H1 (cell line): Measurements from ENCODE around the gene PRAME. TPM values are rescaled to one million over a fixed set of nuclear protein-coding genes. Genes with fewer than 3 reads are reported as not detected.
"Not testable (repeated sequence)": the region's sequence is repeated elsewhere in the genome, so short reads cannot be mapped to it uniquely, and the experiment has no call there.

Experiments used
- CTCF ChIA-PET: fragments of 300-600 bp; sonication (Branson Sonifier 250); formaldehyde crosslinking; loops from one replicate; lab custom pipeline; 2021; ENCODE audit not compliant: partially characterized antibody; lab: Charles Lee
- POLR2A ChIA-PET: fragments of 300-600 bp; sonication (Branson Sonifier 250); formaldehyde crosslinking; loops from one replicate; lab custom pipeline; 2021; ENCODE audit warnings: inconsistent platforms; ENCODE audit not compliant: partially characterized antibody; lab: Charles Lee
- DNase-seq, 2 experiments: peaks; one replicate each; pipeline versions ENCODE4 v3.0.0 to v3.0.0-alpha.2; 2010 to 2022; ENCODE audit warnings: low spot score in 2 of 2, low read depth in 1 of 2, mixed read lengths in 1 of 2
- FAIRE-seq: peaks from 2 replicates; lab custom pipeline; 2011; peaks lifted over from hg19 to GRCh38; lab: Jason Lieb, UNC
- H2AFZ ChIP-seq: 2 replicates; pipeline ENCODE4 v1.8.1; 2012; ENCODE audit warnings: low read length, inconsistent platforms
- H2AK5ac ChIP-seq: 2 replicates; pipeline ENCODE4 v1.6.1; 2013; ENCODE audit warnings: low read depth, low read length
- H2BK120ac ChIP-seq: replicated peaks from 2 replicates; pipeline ENCODE3; 2013; ENCODE audit warnings: low read depth, low read length, inconsistent platforms
- H2BK12ac ChIP-seq: 2 replicates; pipeline ENCODE4 v1.6.1; 2013; ENCODE audit warnings: low read depth, low read length
- H2BK15ac ChIP-seq: 2 replicates; pipeline ENCODE4 v1.6.1; 2013; ENCODE audit warnings: low read length
- H2BK20ac ChIP-seq: 2 replicates; pipeline ENCODE4 v1.6.1; 2013; ENCODE audit warnings: low read length
- H2BK5ac ChIP-seq: 2 replicates; pipeline ENCODE4 v1.6.1; 2013; ENCODE audit warnings: low read depth, low read length
- H3K14ac ChIP-seq: 2 replicates; pipeline ENCODE4 v1.6.1; 2013; ENCODE audit warnings: inconsistent platforms; ENCODE audit not compliant: insufficient read length
- H3K18ac ChIP-seq: 2 replicates; pipeline ENCODE4 v1.6.1; 2013; ENCODE audit warnings: low read length; ENCODE audit errors: extremely low read depth
- H3K23ac ChIP-seq: 2 replicates; pipeline ENCODE4 v1.6.1; 2013; ENCODE audit warnings: inconsistent platforms; ENCODE audit not compliant: insufficient read length
- H3K23me2 ChIP-seq: 2 replicates; pipeline ENCODE4 v1.6.1; 2013; ENCODE audit warnings: low read depth, low read length
- H3K27ac ChIP-seq: 2 replicates; pipeline ENCODE4 v1.6.1; 2011; ENCODE audit warnings: low read depth, low read length, inconsistent platforms
- H3K27me3 ChIP-seq, 4 experiments: replicated peaks in 1 of 4; 1 replicate in 1 of 4; 2 replicates in 3 of 4; pipeline versions ENCODE4 v1.6.1 to v1.8.1; 2011 to 2013; ENCODE audit warnings: low read length in 3 of 4, mild to moderate bottlenecking in 3 of 4, inconsistent platforms in 2 of 4, mixed read lengths in 2 of 4, moderate library complexity in 1 of 4; ENCODE audit not compliant: control insufficient read depth in 3 of 4, insufficient read depth in 3 of 4; ENCODE audit errors: extremely low read depth in 1 of 4
- H3K36me3 ChIP-seq, 4 experiments: 2 replicates each; pipeline versions ENCODE4 v1.6.1 to v1.8.1; 2011 to 2013; ENCODE audit warnings: mild to moderate bottlenecking in 4 of 4, low read length in 3 of 4, moderate library complexity in 2 of 4, control low read depth in 1 of 4, inconsistent platforms in 1 of 4; ENCODE audit not compliant: insufficient read depth in 4 of 4, control insufficient read depth in 2 of 4
- H3K4ac ChIP-seq: replicated peaks from 2 replicates; pipeline ENCODE3; 2013; ENCODE audit warnings: low read length, low read depth, mixed read lengths, inconsistent platforms; ENCODE audit not compliant: insufficient read length
- H3K4me1 ChIP-seq, 4 experiments: replicated peaks in 1 of 4; 1 replicate in 1 of 4; 2 replicates in 3 of 4; pipeline versions ENCODE4 v1.6.1 to v1.8.1; 2011 to 2013; ENCODE audit warnings: low read length in 3 of 4, inconsistent platforms in 2 of 4, mixed read lengths in 1 of 4; ENCODE audit not compliant: insufficient read depth in 4 of 4, control insufficient read depth in 3 of 4
- H3K4me2 ChIP-seq, 2 experiments: 2 replicates each; pipeline versions ENCODE4 v1.6.1 to v1.8.1; 2011 to 2013; ENCODE audit warnings: low read depth in 2 of 2, low read length in 2 of 2, control low read depth in 1 of 2, inconsistent platforms in 1 of 2, mild to moderate bottlenecking in 1 of 2; ENCODE audit not compliant: insufficient read depth in 1 of 2
- H3K4me3 ChIP-seq, 4 experiments: fragments of 200-600, 300-600 bp in 1 of 4; sonication (generic), shearing (Covaris generic), sonication (Bioruptor Twin) in 1 of 4; 2 replicates each; pipeline versions ENCODE4 v1.5.1 to v1.8.1; 2011 to 2016; ENCODE audit warnings: low read length in 4 of 4, low read depth in 3 of 4, control low read depth in 2 of 4, inconsistent platforms in 2 of 4, mild to moderate bottlenecking in 2 of 4, mixed read lengths in 1 of 4, moderate library complexity in 1 of 4; ENCODE audit not compliant: insufficient read depth in 2 of 4; ENCODE audit errors: extremely low read depth in 1 of 4
- H3K56ac ChIP-seq: replicated peaks from 2 replicates; pipeline ENCODE3; 2013; ENCODE audit warnings: low read depth, mild to moderate bottlenecking, mixed read lengths, low read length, inconsistent platforms; ENCODE audit not compliant: insufficient read length
- H3K79me1 ChIP-seq: 2 replicates; pipeline ENCODE4 v1.6.1; 2013; ENCODE audit warnings: low read depth, low read length, control low read depth
- H3K79me2 ChIP-seq, 2 experiments: 2 replicates each; pipeline versions ENCODE4 v1.6.1 to v1.8.1; 2012 to 2013; ENCODE audit warnings: low read length in 2 of 2, mild to moderate bottlenecking in 2 of 2, inconsistent platforms in 1 of 2; ENCODE audit not compliant: insufficient read depth in 2 of 2, control insufficient read depth in 1 of 2
- H3K9ac ChIP-seq, 4 experiments: replicated peaks in 1 of 4; 1 replicate in 1 of 4; 2 replicates in 3 of 4; pipeline versions ENCODE4 v1.6.1 to v1.8.1; 2011 to 2013; ENCODE audit warnings: low read depth in 3 of 4, low read length in 3 of 4, control low read depth in 2 of 4, mild to moderate bottlenecking in 2 of 4, moderate library complexity in 2 of 4, inconsistent platforms in 1 of 4; ENCODE audit errors: extremely low read depth in 1 of 4
- H3K9me3 ChIP-seq, 2 experiments: 2 replicates each; pipeline versions ENCODE4 v1.6.1 to v1.8.1; 2012 to 2013; ENCODE audit warnings: mild to moderate bottlenecking in 2 of 2, moderate library complexity in 2 of 2, control low read depth in 1 of 2, inconsistent platforms in 1 of 2, low read depth in 1 of 2, low read length in 1 of 2, mixed read lengths in 1 of 2; ENCODE audit not compliant: insufficient read depth in 2 of 2
- H4K20me1 ChIP-seq, 2 experiments: replicated peaks in 1 of 2; 2 replicates each; pipeline versions ENCODE3 to v1.8.1; 2011 to 2013; ENCODE audit warnings: inconsistent platforms in 2 of 2, low read length in 2 of 2, mild to moderate bottlenecking in 1 of 2; ENCODE audit not compliant: insufficient read depth in 2 of 2, control insufficient read depth in 1 of 2
- H4K5ac ChIP-seq: 2 replicates; pipeline ENCODE4 v1.6.1; 2013; ENCODE audit warnings: low read length, low read depth, mixed read lengths, inconsistent platforms; ENCODE audit not compliant: insufficient read length
- H4K8ac ChIP-seq: 2 replicates; pipeline ENCODE4 v1.8.0; 2013; ENCODE audit warnings: mild to moderate bottlenecking, moderate library complexity, low read length, inconsistent platforms; ENCODE audit not compliant: insufficient read depth; ENCODE audit errors: extremely low read depth
- H4K91ac ChIP-seq: replicated peaks from 2 replicates; pipeline ENCODE3; 2013; ENCODE audit warnings: low read length, mixed read lengths, inconsistent platforms; ENCODE audit not compliant: insufficient read length
- WGBS, 2 experiments: shearing (Covaris generic) in 1 of 2; methylation state at CpG; one replicate each; pipeline versions ENCODE4 v1.1.6 to v1.1.7; 2013 to 2015; ENCODE audit warnings: low lambda C conversion rate in 2 of 2, mixed read lengths in 2 of 2, inconsistent platforms in 1 of 2, low coverage in 1 of 2, missing lambda C conversion rate in 1 of 2; ENCODE audit not compliant: insufficient replicate concordance in 2 of 2, insufficient coverage in 1 of 2, insufficient read length in 1 of 2; ENCODE audit errors: extremely low coverage in 1 of 2, missing lambda C conversion rate in 1 of 2; 5-methylcytosine and 5-hydroxymethylcytosine counted together
- polyA plus RNA-seq, 7 experiments: library from polyadenylated mRNA; depleted of rRNA in 3 of 7; stranded (reverse) in 5 of 7; unstranded in 2 of 7; fragments of >200 nt in 5 of 7; fragments of 200-250 nt in 2 of 7; gene quantifications; 1 replicate in 5 of 7; 2 replicates in 1 of 7; 4 replicates in 1 of 7; pipeline versions ENCODE4 v1.2.1 to v1.2.3, GENCODE V29; 2011 to 2013; ENCODE audit warnings: missing spikeins in 2 of 7, mixed read lengths in 2 of 7
- total RNA-seq: library from RNA; stranded (reverse); fragmentation: NEBNext Ultra II Directional; extraction: Animal tissue kit (Norgen Biotek cat#: 25700); gene quantifications from 2 replicates; pipeline ENCODE4 v1.2.1, GENCODE V29; 2021

Gene PRAME
- total and polyA plus RNA-seq, 2 of the 8 experiments (the other 6 are each of a cell fraction or from before 2014, with no cell fraction given) = 0.15 to 1.1 TPM

DNA sequence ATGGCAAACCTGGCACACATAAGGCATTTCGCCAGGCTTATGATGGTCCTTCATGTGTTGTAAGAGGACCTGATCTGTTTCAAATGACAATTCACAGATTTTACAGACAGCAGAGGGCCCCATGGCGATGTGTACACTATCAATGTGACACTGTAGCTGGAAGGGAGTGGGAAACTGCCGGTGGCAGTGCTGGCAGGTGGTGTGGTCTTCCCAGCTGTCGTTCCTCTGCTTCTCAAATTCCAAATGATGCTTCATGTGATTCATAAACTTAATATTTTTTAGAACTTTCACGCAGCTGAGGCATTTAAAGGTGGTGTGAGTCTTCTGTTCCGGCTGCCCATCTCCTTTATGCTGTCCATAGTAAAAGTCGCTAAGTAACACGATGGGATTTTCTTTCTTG lies 44.6 kb downstream of the PRAME start:
- H3K79me2 ChIP-seq, H3K4me2 ChIP-seq, H3K9me3 ChIP-seq, H2BK120ac ChIP-seq, H4K8ac ChIP-seq, H3K23me2 ChIP-seq, H2AK5ac ChIP-seq, H2BK15ac ChIP-seq, H4K5ac ChIP-seq, H2AFZ ChIP-seq, DNase-seq, H3K4ac ChIP-seq, H3K23ac ChIP-seq, H4K20me1 ChIP-seq, H3K14ac ChIP-seq, H2BK12ac ChIP-seq, H3K9ac ChIP-seq, H2BK20ac ChIP-seq, H3K56ac ChIP-seq, H3K4me3 ChIP-seq, H4K91ac ChIP-seq, POLR2A ChIA-PET, H2BK5ac ChIP-seq, H3K18ac ChIP-seq, H3K4me1 ChIP-seq, H3K36me3 ChIP-seq, H3K27ac ChIP-seq, FAIRE-seq, H3K79me1 ChIP-seq: not testable (repeated sequence)
- 65% methylated on average over 7 of the region's 8 CpGs; no CpG with 5 or more reads in 1 of the 2 experiments for WGBS, 2 experiments
- peaks cover 2 to 35% (median 15%) of the 10 kb centered on the region in 4 experiments; a peak in 5 of 7 replicates for H3K27me3 ChIP-seq
- CTCF ChIA-PET = interaction anchor here (1.2 kb wide), 1 partner anchor 28 kb away, joined by 3 read pairs; no protein-coding TSS in a partner anchor
